PC-9 (cell line): Measurements from ENCODE around the gene ABCB10. TPM values are rescaled to one million over a fixed set of nuclear protein-coding genes. Genes with fewer than 3 reads are reported as not detected.
"Not testable (repeated sequence)": the region's sequence is repeated elsewhere in the genome, so short reads cannot be mapped to it uniquely, and the experiment has no call there.

Experiments used
- BruUV-seq: library from RNA; stranded (reverse); fragments of 400-500 nt; replicated peaks from 2 replicates; lab custom pipeline; 2021; lab: Mats Ljungman, UMichigan
- CTCF ChIA-PET: fragments of 300-600 bp; sonication (Branson Sonifier 250); formaldehyde crosslinking; loops from one replicate; lab custom pipeline; 2022; ENCODE audit warnings: antibody characterized with exemption; lab: Charles Lee
- POLR2A ChIA-PET: fragments of 300-600 bp; sonication (Branson Sonifier 250); formaldehyde crosslinking; loops from one replicate; lab custom pipeline; 2022; ENCODE audit warnings: antibody characterized with exemption; ENCODE audit not compliant: unreplicated experiment; lab: Charles Lee
- DNase-seq, 2 experiments: peaks; one replicate each; pipeline versions ENCODE4 v3.0.0 to v3.0.0-alpha.2; 2015 to 2022; ENCODE audit warnings: mixed read lengths in 1 of 2
- H2AFZ ChIP-seq: fragments of 200-600 bp; sonication (generic); 2 replicates; pipeline ENCODE4 v1.8.1; 2017; ENCODE audit warnings: antibody characterized with exemption
- H3F3A ChIP-seq: fragments of 200-600 bp; sonication (generic); 2 replicates; pipeline ENCODE4 v1.8.1; 2017; ENCODE audit warnings: antibody characterized with exemption, mild to moderate bottlenecking, low read depth; ENCODE audit not compliant: insufficient read depth
- H3K27ac ChIP-seq: fragments of 200-600 bp; sonication (generic); 2 replicates; pipeline ENCODE4 v1.6.1; 2016; ENCODE audit warnings: mixed run types
- H3K27me3 ChIP-seq: fragments of 200-600 bp; sonication (generic); 2 replicates; pipeline ENCODE4 v1.6.1; 2016; ENCODE audit warnings: low read depth, mixed run types; ENCODE audit not compliant: insufficient read depth
- H3K36me3 ChIP-seq: fragments of 200-600 bp; sonication (generic); 2 replicates; pipeline ENCODE4 v1.6.1; 2016; ENCODE audit warnings: low read depth, mixed run types
- H3K4me1 ChIP-seq: fragments of 200-600 bp; sonication (generic); replicated peaks from 2 replicates; pipeline ENCODE4 v1.6.1; 2016; ENCODE audit warnings: mixed run types; ENCODE audit not compliant: insufficient read depth
- H3K4me2 ChIP-seq: fragments of 200-600 bp; sonication (generic); 2 replicates; pipeline ENCODE4 v1.6.1; 2017; ENCODE audit warnings: mixed run types
- H3K4me3 ChIP-seq: fragments of 200-600 bp; sonication (generic); 2 replicates; pipeline ENCODE4 v1.6.1; 2016; ENCODE audit warnings: mixed run types
- H3K79me2 ChIP-seq: fragments of 200-600 bp; sonication (generic); 2 replicates; pipeline ENCODE4 v1.6.1; 2017; ENCODE audit warnings: low read depth, mixed run types
- H3K9me2 ChIP-seq: fragments of 200-600 bp; sonication (generic); 2 replicates; pipeline ENCODE4 v1.8.1; 2017; ENCODE audit warnings: mild to moderate bottlenecking; ENCODE audit not compliant: insufficient read depth
- H3K9me3 ChIP-seq: fragments of 200-600 bp; sonication (generic); 2 replicates; pipeline ENCODE4 v1.8.1; 2016; ENCODE audit warnings: low read depth; ENCODE audit not compliant: insufficient read depth
- H4K20me1 ChIP-seq: fragments of 200-600 bp; sonication (generic); 2 replicates; pipeline ENCODE4 v1.8.1; 2017; ENCODE audit not compliant: insufficient read depth
- EZH2 ChIP-seq: fragments of 200-600 bp; sonication (generic); IDR thresholded peaks from 2 replicates; pipeline ENCODE4 v1.8.0; 2017; ENCODE audit warnings: antibody characterized with exemption, low read depth
- intact Hi-C: fragments of 100-400 bp; cut with micrococcal nuclease; formaldehyde crosslinking; loops from one replicate; pipeline ENCODE4 v1.10.0; 2022; ENCODE audit not compliant: unreplicated experiment
- total RNA-seq: library from RNA; stranded (reverse); gene quantifications from 2 replicates; pipeline ENCODE4 v1.2.3, GENCODE V29; 2021
- TF ChIP-seq, protein P1 (sequence below): fragments of 200-600 bp; sonication (generic); conservative IDR thresholded peaks from 2 replicates; pipeline ENCODE4 v1.6.1; 2017; ENCODE audit warnings: mixed run types, antibody characterized with exemption, mild to moderate bottlenecking, moderate library complexity

The ABCB10 gene
- total RNA-seq, 1 experiment from 2014 or later: 12.1 TPM

DNA sequence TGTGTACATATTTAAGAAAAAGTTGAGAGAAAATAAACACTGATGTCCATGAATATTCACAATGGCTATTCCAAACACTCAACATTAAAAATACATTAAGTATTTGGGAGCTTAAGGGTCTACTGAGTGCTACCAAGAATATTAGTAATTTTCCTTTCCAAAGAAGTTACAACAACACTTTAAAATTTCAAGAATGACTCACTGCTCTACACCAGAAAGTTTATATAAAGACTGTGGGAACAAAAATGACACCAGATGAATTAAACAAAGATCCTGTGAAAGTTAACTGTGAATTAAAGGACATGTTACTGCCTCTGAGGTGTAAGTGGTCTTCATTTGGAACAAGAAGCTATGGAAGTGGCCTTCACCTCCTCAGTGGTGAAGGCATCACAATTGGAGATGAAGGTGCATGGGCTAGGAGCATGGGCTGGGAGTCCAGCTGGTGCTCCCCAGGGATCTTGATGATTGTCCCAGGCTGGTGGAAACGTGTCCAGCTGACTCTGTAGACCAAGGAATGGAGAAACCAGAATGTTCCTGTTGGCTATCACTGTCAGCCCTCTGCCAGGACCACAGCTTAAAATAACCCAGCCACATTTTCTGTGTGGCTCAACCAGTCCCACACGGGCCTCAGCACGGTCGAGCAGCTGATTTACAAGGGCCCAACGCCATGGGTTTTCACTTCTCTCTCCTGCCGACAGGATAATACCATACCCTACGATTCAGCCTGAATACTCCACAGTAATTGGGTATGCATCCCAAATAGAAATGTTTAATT is 38.6 kb upstream of the ABCB10 start:
- Histone ChIP-seq H3K9me3 (no peaks in the 10 kb centered on the region), H3F3A (no peaks in the 10 kb centered on the region), H3K4me2 (no peak overlapping the region), H3K27me3 (no peaks in the 10 kb centered on the region), H4K20me1 (peaks cover 6% of the 10 kb centered on the region; the same call in 1 of the 2 replicates), H3K36me3 (peaks cover 6% of the 10 kb centered on the region), H3K79me2 (no peaks in the 10 kb centered on the region), H3K27ac (no peak overlapping the region), H3K9me2 (no peaks in the 10 kb centered on the region; the same call in 1 of the 2 replicates), H3K4me3 (no peak overlapping the region), H2AFZ (no peak overlapping the region), H3K4me1 (no peaks in the 10 kb centered on the region)
- intact Hi-C loops: no loop called here
- ChIA-PET POLR2A (no interaction called here), CTCF (no interaction called here)
- no peak for DNase-seq
- TF ChIP-seq, protein P1, sequence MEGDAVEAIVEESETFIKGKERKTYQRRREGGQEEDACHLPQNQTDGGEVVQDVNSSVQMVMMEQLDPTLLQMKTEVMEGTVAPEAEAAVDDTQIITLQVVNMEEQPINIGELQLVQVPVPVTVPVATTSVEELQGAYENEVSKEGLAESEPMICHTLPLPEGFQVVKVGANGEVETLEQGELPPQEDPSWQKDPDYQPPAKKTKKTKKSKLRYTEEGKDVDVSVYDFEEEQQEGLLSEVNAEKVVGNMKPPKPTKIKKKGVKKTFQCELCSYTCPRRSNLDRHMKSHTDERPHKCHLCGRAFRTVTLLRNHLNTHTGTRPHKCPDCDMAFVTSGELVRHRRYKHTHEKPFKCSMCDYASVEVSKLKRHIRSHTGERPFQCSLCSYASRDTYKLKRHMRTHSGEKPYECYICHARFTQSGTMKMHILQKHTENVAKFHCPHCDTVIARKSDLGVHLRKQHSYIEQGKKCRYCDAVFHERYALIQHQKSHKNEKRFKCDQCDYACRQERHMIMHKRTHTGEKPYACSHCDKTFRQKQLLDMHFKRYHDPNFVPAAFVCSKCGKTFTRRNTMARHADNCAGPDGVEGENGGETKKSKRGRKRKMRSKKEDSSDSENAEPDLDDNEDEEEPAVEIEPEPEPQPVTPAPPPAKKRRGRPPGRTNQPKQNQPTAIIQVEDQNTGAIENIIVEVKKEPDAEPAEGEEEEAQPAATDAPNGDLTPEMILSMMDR: no peak
- TF ChIP-seq EZH2: no peak
- no TSS peak for BruUV-seq

DNA sequence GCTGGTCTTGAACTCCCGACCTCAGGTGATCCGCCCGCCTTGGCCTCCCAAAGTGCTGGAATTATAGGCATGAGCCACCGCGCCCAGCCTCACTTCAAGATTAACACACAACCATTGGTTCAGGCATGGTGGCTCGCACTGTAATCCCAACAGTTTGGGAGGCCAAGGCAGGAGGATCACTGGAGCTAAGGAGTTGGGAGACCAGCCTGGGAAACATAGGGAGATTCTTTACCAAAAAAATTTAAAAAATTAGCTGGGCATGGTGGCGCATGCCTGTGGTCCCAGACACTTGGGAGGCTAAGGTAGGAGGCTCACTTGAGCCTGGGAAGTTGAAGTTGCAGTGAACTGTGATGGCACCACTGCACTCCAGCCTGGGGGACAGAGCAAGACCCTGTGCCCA is 37.4 kb upstream of the ABCB10 start:
- DNase-seq, H3K4me2 ChIP-seq, H3K36me3 ChIP-seq, H3K79me2 ChIP-seq, H3K27ac ChIP-seq, intact Hi-C loops, H3K27me3 ChIP-seq, H3K9me2 ChIP-seq, CTCF ChIA-PET, POLR2A ChIA-PET, H2AFZ ChIP-seq, H3K4me1 ChIP-seq, H3F3A ChIP-seq, H3K9me3 ChIP-seq, H3K4me3 ChIP-seq, BruUV-seq, H4K20me1 ChIP-seq: not testable (repeated sequence)

- no peaks in the 10 kb centered on the region for H3K9me2 ChIP-seq
- H3K4me1 ChIP-seq: no peaks in the 10 kb centered on the region
- POLR2A ChIA-PET: no interaction called here
- H3F3A ChIP-seq: no peaks in the 10 kb centered on the region
- TF ChIP-seq, protein P1: no peak
- H3K27ac ChIP-seq: no peak overlapping the region
- intact Hi-C loops: no loop called here
- H3K4me2 ChIP-seq: no peak overlapping the region
- H3K79me2 ChIP-seq: no peaks in the 10 kb centered on the region
- H3K36me3 ChIP-seq: peaks cover 6% of the 10 kb centered on the region
- no peaks in the 10 kb centered on the region for H3K27me3 ChIP-seq
- H4K20me1 ChIP-seq: peaks cover 6% of the 10 kb centered on the region; the same call in 1 of the 2 replicates
- H3K4me3 ChIP-seq: no peak overlapping the region
- no peak overlapping the region for H2AFZ ChIP-seq
- no TSS peak for BruUV-seq
- DNase-seq: no peak
- CTCF ChIA-PET: no interaction called here
- H3K9me3 ChIP-seq: no peaks in the 10 kb centered on the region
Observed at GRCh38 chr1:229594227-229595008, 35.9 kb upstream of the ABCB10 start.
